ENCODE results near the gene HAL. TPM values are rescaled to one million over a fixed set of nuclear protein-coding genes. Genes with fewer than 3 reads are reported as not detected.

Gene HAL
- total RNA-seq, 1 donor from 2014 or later = 3.8 TPM

DNA sequence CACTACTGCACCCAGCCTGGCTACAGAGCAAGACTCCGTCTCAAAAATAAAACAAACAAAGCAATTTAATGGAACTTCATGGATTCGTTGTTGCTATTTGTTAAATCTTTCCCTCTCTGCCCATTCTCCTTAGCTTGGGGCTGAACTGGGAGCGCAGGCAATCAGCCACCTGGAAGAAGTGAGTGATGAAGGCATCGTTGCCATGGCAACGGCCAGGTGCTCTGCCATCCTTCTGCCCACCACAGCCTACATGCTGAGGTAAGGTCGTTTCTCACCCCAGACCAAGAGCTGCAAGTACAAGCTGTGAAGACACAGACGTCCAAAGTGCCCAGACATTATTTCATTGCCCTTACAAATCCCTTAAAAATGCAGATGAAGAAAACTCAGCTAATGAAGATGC is 33.9 kb downstream of the HAL start:
- no peak for DNase-seq (ENCODE audit: extremely low spot score, unreplicated experiment)
- TF ChIP-seq, protein P1, sequence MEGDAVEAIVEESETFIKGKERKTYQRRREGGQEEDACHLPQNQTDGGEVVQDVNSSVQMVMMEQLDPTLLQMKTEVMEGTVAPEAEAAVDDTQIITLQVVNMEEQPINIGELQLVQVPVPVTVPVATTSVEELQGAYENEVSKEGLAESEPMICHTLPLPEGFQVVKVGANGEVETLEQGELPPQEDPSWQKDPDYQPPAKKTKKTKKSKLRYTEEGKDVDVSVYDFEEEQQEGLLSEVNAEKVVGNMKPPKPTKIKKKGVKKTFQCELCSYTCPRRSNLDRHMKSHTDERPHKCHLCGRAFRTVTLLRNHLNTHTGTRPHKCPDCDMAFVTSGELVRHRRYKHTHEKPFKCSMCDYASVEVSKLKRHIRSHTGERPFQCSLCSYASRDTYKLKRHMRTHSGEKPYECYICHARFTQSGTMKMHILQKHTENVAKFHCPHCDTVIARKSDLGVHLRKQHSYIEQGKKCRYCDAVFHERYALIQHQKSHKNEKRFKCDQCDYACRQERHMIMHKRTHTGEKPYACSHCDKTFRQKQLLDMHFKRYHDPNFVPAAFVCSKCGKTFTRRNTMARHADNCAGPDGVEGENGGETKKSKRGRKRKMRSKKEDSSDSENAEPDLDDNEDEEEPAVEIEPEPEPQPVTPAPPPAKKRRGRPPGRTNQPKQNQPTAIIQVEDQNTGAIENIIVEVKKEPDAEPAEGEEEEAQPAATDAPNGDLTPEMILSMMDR (conservative IDR thresholded peaks at IDR 0.05) = no peak
- H3K4me1 Mint-ChIP-seq (ENCODE audit: unreplicated experiment) = peaks cover 4% of the 10 kb centered on the region
- H3K27me3 Mint-ChIP-seq = peaks cover 3% of the 10 kb centered on the region
- H3K9me3 Mint-ChIP-seq = no peaks in the 10 kb centered on the region
- no peak overlapping the region for H3K27ac Mint-ChIP-seq
- no peak overlapping the region for H3K4me3 Mint-ChIP-seq
- H3K36me3 Mint-ChIP-seq = no peaks in the 10 kb centered on the region

DNA sequence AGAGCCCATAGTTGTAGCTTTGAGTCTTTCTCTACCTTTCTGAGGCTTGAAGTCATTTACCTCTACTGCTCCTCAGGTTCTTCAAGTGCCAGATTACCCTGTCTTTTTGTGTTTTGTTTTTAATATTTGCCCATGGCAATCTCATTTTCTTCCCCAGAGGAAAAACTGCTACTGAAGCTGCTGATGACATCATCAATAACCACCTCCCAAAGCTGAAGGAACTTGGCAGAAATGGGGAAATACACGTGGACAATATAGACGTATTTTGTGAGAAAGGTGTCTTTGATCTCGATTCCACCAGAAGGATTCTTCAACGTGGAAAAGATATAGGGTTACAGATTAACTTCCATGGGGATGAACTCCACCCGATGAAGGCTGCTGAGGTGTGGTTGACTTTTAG is 35.9 kb downstream of the HAL start:
- no peak for DNase-seq (ENCODE audit: extremely low spot score, unreplicated experiment)
- H3K27ac Mint-ChIP-seq = no peak overlapping the region
- no peaks in the 10 kb centered on the region for H3K4me1 Mint-ChIP-seq (ENCODE audit: unreplicated experiment)
- H3K9me3 Mint-ChIP-seq = no peaks in the 10 kb centered on the region
- no peak overlapping the region for H3K4me3 Mint-ChIP-seq
- TF ChIP-seq, protein P1 (conservative IDR thresholded peaks at IDR 0.05) = no peak
- H3K36me3 Mint-ChIP-seq = no peaks in the 10 kb centered on the region
- peaks cover 3% of the 10 kb centered on the region for H3K27me3 Mint-ChIP-seq

DNA sequence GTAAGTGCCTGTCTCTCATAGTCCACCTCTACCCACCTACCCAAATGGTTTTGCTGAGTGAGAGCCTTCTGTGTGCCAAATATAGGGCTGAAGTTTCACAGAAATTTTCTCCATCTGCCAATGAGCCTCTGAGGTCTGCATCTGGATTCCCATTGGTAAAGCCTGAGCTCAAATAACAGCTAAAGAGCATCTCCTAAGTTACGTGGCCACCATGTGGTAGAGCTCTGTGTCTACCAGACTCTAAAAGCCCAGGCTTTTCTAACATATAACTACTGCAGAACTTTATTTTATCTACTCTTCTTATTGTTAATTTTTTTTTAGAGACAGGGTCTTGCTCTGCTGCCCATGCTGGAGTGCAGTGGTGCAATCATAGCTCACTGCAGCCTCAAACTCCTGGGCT is 37.0 kb downstream of the HAL start:
- Mint-ChIP-seq H3K36me3 (no peaks in the 10 kb centered on the region), H3K4me3 (no peak overlapping the region), H3K4me1 (ENCODE audit: unreplicated experiment) (no peaks in the 10 kb centered on the region), H3K27me3 (peaks cover 3% of the 10 kb centered on the region), H3K9me3 (no peaks in the 10 kb centered on the region), H3K27ac (no peak overlapping the region)
- TF ChIP-seq, protein P1 (conservative IDR thresholded peaks at IDR 0.05) = peak; percentile 50
- DNase-seq (ENCODE audit: extremely low spot score, unreplicated experiment) = no peak

DNA sequence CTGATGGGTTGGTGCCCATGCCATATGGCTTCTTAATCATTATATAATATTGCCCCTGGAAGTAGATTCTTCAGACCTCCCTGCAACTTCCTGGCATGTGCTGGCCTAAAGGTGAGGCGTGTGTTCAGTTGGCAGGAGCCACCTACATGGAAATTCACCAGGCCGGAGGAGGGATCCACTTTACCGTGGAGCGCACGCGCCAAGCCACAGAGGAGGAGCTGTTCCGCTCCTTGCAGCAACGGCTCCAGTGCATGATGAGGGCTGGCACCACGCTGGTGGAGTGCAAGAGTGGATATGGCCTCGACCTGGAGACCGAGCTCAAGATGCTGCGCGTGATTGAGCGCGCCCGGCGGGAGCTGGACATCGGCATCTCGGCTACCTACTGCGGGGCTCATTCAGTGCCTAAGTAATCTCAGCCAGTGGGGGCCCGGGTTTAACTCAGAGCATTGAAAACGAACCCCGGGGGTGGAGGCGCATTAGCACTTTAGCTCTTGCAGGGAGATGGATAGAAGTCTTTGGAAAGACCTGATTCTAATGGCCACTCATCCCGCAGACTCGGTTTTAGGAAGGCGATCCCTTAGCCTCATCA is 39.5 kb downstream of the HAL start:
- Mint-ChIP-seq H3K27ac (no peak overlapping the region), H3K36me3 (no peaks in the 10 kb centered on the region), H3K4me3 (no peak overlapping the region), H3K9me3 (no peaks in the 10 kb centered on the region), H3K4me1 (ENCODE audit: unreplicated experiment) (no peaks in the 10 kb centered on the region), H3K27me3 (peaks cover 8% of the 10 kb centered on the region)
- no peak for DNase-seq (ENCODE audit: extremely low spot score, unreplicated experiment)
- TF ChIP-seq, protein P1 (conservative IDR thresholded peaks at IDR 0.05) = no peak

DNA sequence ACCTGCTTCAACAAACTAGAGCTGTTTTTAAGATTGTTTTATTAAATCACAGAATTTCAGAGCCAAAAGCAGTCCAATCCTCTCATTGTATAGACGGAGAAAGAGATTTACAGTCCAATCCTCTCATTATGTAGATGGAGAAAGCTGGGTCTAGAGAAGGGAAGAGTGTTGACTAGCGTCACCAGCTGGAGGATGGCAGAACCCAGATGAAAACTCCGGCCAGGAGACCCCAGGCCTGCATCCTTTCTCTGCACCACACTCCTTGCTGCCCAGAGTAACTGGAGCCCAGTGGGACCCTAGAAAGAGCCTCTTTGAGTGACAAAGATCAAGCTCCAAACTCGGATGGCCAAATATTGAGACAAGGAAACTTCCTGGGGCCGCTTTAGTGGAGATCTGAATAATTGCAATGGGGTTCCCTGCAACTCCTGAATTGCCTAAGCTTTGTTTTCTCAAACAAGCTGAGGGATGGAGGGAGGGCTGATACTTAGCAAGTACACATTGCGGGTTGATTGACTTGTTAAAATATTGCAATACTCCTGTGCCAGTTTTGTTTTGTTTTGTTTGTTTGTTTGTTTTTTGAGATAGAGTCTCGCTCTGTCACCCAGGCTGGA is 40.5 kb downstream of the HAL start:
- no peak overlapping the region for H3K4me3 Mint-ChIP-seq
- TF ChIP-seq, protein P1 (conservative IDR thresholded peaks at IDR 0.05) = no peak
- no peak for DNase-seq (ENCODE audit: extremely low spot score, unreplicated experiment)
- H3K27me3 Mint-ChIP-seq = peaks cover 14% of the 10 kb centered on the region
- no peaks in the 10 kb centered on the region for H3K9me3 Mint-ChIP-seq
- no peaks in the 10 kb centered on the region for H3K36me3 Mint-ChIP-seq
- H3K27ac Mint-ChIP-seq = no peak overlapping the region
- H3K4me1 Mint-ChIP-seq (ENCODE audit: unreplicated experiment) = no peaks in the 10 kb centered on the region
